ENCODE data around the gene DGKZ. TPM values are rescaled to one million over a fixed set of nuclear protein-coding genes. Genes with fewer than 3 reads are reported as not detected.

The DGKZ gene
- total and polyA plus RNA-seq, 8 donors = 24.0 to 405 (median 61.7) TPM

DNA sequence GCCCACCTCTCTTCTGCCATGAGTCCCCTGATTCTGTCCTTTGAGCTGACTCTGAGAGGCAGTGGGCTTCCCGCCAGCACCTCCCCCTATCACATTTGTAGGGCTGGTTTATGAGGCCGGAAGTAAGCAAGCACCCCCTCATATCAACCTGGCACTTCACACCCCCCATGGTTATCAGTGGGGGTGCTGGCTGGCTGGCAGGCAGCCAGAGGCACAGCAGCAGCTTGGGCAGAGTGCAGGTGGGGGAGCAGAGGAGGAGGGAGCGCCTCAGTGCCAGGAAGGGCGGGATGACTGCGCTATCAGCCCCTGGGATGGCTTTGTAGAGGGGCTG lies 67.2 kb downstream of the DGKZ start:
- H3K4me3 ChIP-seq = no peak overlapping the region
- TF ChIP-seq POLR2A (IDR thresholded peaks at IDR 0.05) (no peak), EP300 (IDR thresholded peaks at IDR 0.05) (no peak), POLR2AphosphoS5 (IDR thresholded peaks at IDR 0.05) (no peak)
- TF ChIP-seq, protein P1, sequence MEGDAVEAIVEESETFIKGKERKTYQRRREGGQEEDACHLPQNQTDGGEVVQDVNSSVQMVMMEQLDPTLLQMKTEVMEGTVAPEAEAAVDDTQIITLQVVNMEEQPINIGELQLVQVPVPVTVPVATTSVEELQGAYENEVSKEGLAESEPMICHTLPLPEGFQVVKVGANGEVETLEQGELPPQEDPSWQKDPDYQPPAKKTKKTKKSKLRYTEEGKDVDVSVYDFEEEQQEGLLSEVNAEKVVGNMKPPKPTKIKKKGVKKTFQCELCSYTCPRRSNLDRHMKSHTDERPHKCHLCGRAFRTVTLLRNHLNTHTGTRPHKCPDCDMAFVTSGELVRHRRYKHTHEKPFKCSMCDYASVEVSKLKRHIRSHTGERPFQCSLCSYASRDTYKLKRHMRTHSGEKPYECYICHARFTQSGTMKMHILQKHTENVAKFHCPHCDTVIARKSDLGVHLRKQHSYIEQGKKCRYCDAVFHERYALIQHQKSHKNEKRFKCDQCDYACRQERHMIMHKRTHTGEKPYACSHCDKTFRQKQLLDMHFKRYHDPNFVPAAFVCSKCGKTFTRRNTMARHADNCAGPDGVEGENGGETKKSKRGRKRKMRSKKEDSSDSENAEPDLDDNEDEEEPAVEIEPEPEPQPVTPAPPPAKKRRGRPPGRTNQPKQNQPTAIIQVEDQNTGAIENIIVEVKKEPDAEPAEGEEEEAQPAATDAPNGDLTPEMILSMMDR (IDR thresholded peaks at IDR 0.05) = no peak
- intact Hi-C loops (cut with DNase I; ENCODE audit: low total_unique reads) = no loop called here
- H3K9me3 ChIP-seq = no peaks in the 10 kb centered on the region
- H3K27ac ChIP-seq = no peak overlapping the region
- DNase-seq = peak in 1 of 2 donors; percentile 34
- H3K4me1 ChIP-seq = no peaks in the 10 kb centered on the region
- peaks cover 34 to 86% (median 82%) of the 10 kb centered on the region in 4 donors for H3K36me3 ChIP-seq
- no peaks in the 10 kb centered on the region for H3K27me3 ChIP-seq
- WGBS, 5 donors = 75 to 90% (median 83%) methylated on average over 5 of the region's 5 CpGs

DNA sequence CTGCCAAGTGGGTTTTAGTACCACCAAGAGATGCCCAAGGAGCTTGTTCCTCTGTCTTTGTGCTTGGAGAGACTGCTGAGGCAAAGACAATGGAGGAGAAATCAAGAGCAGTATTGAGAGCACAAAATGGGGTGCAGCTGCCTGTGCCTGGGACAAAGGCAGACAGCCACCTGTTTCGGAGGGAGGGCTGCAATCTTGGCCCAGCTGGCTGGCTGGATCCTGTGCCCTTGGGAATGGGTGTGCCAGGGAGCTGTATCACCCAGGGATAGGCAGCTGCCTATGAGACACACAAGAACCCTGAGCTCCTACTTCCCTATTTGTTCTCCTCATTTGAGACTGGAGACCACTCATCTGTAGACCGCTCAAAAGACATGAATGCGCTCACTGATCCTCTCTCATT lies 67.6 kb downstream of the DGKZ start:
- Histone ChIP-seq H3K27ac (no peak overlapping the region), H3K9me3 (no peaks in the 10 kb centered on the region)

GRCh38 chr11:46417711-46418110 lies 70.4 kb downstream of the DGKZ start:
- WGBS, 5 donors = 86 to 91% (median 89%) methylated on average over 7 of the region's 7 CpGs

More for the DNA sequence above, 67.6 kb downstream of the DGKZ start:
- Histone ChIP-seq H3K36me3 (peaks cover 30 to 82% (median 79%) of the 10 kb centered on the region in 4 donors), H3K4me1 (no peaks in the 10 kb centered on the region), H3K27me3 (no peaks in the 10 kb centered on the region), H3K4me3 (no peak overlapping the region)
- no peak for TF ChIP-seq EP300 (IDR thresholded peaks at IDR 0.05)
- no peak for TF ChIP-seq POLR2AphosphoS5 (IDR thresholded peaks at IDR 0.05)
- TF ChIP-seq, protein P1 (IDR thresholded peaks at IDR 0.05) = no peak
- no peak for TF ChIP-seq POLR2A (IDR thresholded peaks at IDR 0.05)
- WGBS, 5 donors = 54 to 64% (median 58%) methylated on average over 3 of the region's 3 CpGs
- no peak for DNase-seq
- intact Hi-C loops (cut with DNase I; ENCODE audit: low total_unique reads) = no loop called here

DNA sequence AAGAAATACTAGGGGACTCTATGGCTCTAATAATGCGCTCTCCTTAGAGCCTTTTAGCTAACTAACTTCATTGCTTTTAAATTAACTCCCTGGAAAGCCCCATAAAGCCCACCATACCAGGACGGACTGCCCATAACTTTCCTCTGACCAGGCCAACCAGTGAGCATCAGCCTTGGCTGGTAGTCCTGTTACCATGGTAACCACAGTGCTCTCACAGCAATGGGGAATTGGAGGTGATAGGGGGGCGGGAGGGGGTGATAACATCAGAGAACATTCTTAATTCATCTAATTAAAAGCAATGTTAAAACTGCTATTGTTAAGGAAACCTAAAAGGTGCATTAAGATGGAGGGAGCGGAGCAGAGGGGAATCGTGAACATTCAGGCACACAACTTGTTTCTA lies 71.5 kb downstream of the DGKZ start:
- H3K9me3 ChIP-seq = no peaks in the 10 kb centered on the region
- intact Hi-C loops (cut with DNase I; ENCODE audit: low total_unique reads) = no loop called here
- peaks cover 0 to 7% (median 0%) of the 10 kb centered on the region in 4 donors for H3K4me1 ChIP-seq
- H3K27me3 ChIP-seq = no peaks in the 10 kb centered on the region
- no peak for TF ChIP-seq POLR2A (IDR thresholded peaks at IDR 0.05)
- H3K36me3 ChIP-seq = peaks cover 27 to 75% (median 70%) of the 10 kb centered on the region in 4 donors
- no peak for DNase-seq
- no peak overlapping the region for H3K4me3 ChIP-seq
- H3K27ac ChIP-seq = no peak overlapping the region
- 92 to 97% (median 95%) methylated on average over 5 of the region's 5 CpGs for WGBS, 5 donors

More at GRCh38 chr11:46417711-46418110, 70.4 kb downstream of the DGKZ start:
- intact Hi-C loops (cut with DNase I; ENCODE audit: low total_unique reads) = no loop called here
- no peaks in the 10 kb centered on the region for H3K27me3 ChIP-seq
- no peak overlapping the region for H3K27ac ChIP-seq
- no peak overlapping the region for H3K4me3 ChIP-seq
- TF ChIP-seq EP300 (IDR thresholded peaks at IDR 0.05) (no peak), POLR2AphosphoS5 (IDR thresholded peaks at IDR 0.05) (no peak), POLR2A (IDR thresholded peaks at IDR 0.05) (no peak)
- TF ChIP-seq, protein P1 (IDR thresholded peaks at IDR 0.05) = no peak
- no peak for DNase-seq
- H3K9me3 ChIP-seq = no peaks in the 10 kb centered on the region
- H3K4me1 ChIP-seq = peaks cover 0 to 7% (median 0%) of the 10 kb centered on the region in 4 donors
- H3K36me3 ChIP-seq = peaks cover 27 to 82% (median 79%) of the 10 kb centered on the region in 4 donors

DNA sequence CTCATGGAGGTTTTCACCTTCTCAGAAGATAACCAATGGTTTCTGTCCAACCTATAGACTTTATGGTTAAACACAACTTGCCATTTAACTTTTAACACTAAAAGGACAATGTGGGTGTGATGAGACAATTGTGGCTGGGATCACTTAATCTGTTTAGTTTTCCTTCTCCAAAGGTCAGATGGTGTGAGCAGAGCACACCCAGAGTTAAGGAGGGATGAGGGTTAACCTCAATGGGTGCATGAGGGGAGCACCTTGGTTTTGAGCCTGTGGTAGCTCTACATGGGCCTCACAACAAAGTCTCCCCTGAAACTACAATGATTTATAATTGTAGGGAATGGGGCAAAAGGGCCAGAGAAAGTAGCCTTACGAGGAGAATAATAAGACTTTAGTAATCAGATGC lies 73.2 kb downstream of the DGKZ start:
- H3K4me3 ChIP-seq = no peak overlapping the region
- TF ChIP-seq POLR2A (IDR thresholded peaks at IDR 0.05) = no peak
- TF ChIP-seq POLR2AphosphoS5 (IDR thresholded peaks at IDR 0.05) = no peak
- TF ChIP-seq EP300 (IDR thresholded peaks at IDR 0.05) = no peak
- TF ChIP-seq, protein P1 (IDR thresholded peaks at IDR 0.05) = no peak
- peaks cover 14 to 67% (median 61%) of the 10 kb centered on the region in 4 donors for H3K36me3 ChIP-seq
- WGBS, 5 donors = 87 to 100% (median 97%) methylated on average over 1 of the region's 1 CpG
- H3K27me3 ChIP-seq = no peaks in the 10 kb centered on the region
- no peaks in the 10 kb centered on the region for H3K9me3 ChIP-seq
- intact Hi-C loops (cut with DNase I; ENCODE audit: low total_unique reads) = loop anchor here (10.0 kb wide), 1 partner anchor 1034 kb away; no protein-coding TSS in a partner anchor
- no peak for DNase-seq
- peaks cover 0 to 7% (median 0%) of the 10 kb centered on the region in 4 donors for H3K4me1 ChIP-seq
- H3K27ac ChIP-seq = no peak overlapping the region

Data from stomach (tissue), 9 donors.